Stimulated activated memory B cell treated with anti-CD40 and anti-IgM and Interleukin-4, amounts not matched to agents 10 μg/mL and 1 μg/mL and 100 μg/mL, for 72 hours (primary cell): ENCODE data around the gene SDHAF4.

Source experiments
- ATAC-seq: fragments of 150-1000 bp; cut with Tn5 transposase; 2 replicates; pipeline ENCODE4 v1.10.0; 2021
- H3K27ac Mint-ChIP-seq: one replicate; pipeline ENCODE4 v1.8.0; 2022; ENCODE audit warnings: mild to moderate bottlenecking, mixed read lengths
- H3K27me3 Mint-ChIP-seq: one replicate; pipeline ENCODE4 v1.8.0; 2022; ENCODE audit warnings: mixed read lengths
- H3K36me3 Mint-ChIP-seq: one replicate; pipeline ENCODE4 v1.8.0; 2022; ENCODE audit warnings: mixed read lengths
- H3K4me1 Mint-ChIP-seq: one replicate; pipeline ENCODE4 v1.8.0; 2022; ENCODE audit warnings: mixed read lengths
- H3K4me3 Mint-ChIP-seq: one replicate; pipeline ENCODE4 v1.8.0; 2022; ENCODE audit warnings: mild to moderate bottlenecking, moderate library complexity, mixed read lengths
- H3K9me3 Mint-ChIP-seq: one replicate; pipeline ENCODE4 v1.8.0; 2022; ENCODE audit warnings: mixed read lengths

Gene SDHAF4

GRCh38 chr6:70625436-70625835, 58.7 kb downstream of the SDHAF4 start:
- H3K36me3 Mint-ChIP-seq, result no peaks in the 10 kb centered on the region
- H3K27ac Mint-ChIP-seq, result no peak overlapping the region
- ATAC-seq, result no peak
- no peaks in the 10 kb centered on the region for H3K27me3 Mint-ChIP-seq
- H3K4me1 Mint-ChIP-seq, result no peaks in the 10 kb centered on the region
- no peaks in the 10 kb centered on the region for H3K9me3 Mint-ChIP-seq
- no peak overlapping the region for H3K4me3 Mint-ChIP-seq

- Mint-ChIP-seq H3K27ac (no peak overlapping the region), H3K36me3 (no peaks in the 10 kb centered on the region), H3K4me1 (no peaks in the 10 kb centered on the region), H3K27me3 (no peaks in the 10 kb centered on the region), H3K9me3 (no peaks in the 10 kb centered on the region), H3K4me3 (no peak overlapping the region)
- ATAC-seq, result no peak
Measured at GRCh38 chr6:70627500-70628254, 60.9 kb downstream of the SDHAF4 start.

- no peak overlapping the region for H3K27ac Mint-ChIP-seq
- no peak for ATAC-seq
- no peak overlapping the region for H3K4me3 Mint-ChIP-seq
- H3K36me3 Mint-ChIP-seq, result no peaks in the 10 kb centered on the region
- H3K9me3 Mint-ChIP-seq, result no peaks in the 10 kb centered on the region
- no peaks in the 10 kb centered on the region for H3K4me1 Mint-ChIP-seq
- no peaks in the 10 kb centered on the region for H3K27me3 Mint-ChIP-seq
Measured at GRCh38 chr6:70629929-70630328, 63.2 kb downstream of the SDHAF4 start.

- H3K4me3 Mint-ChIP-seq, result no peak overlapping the region
- no peaks in the 10 kb centered on the region for H3K9me3 Mint-ChIP-seq
- no peaks in the 10 kb centered on the region for H3K27me3 Mint-ChIP-seq
- no peak overlapping the region for H3K27ac Mint-ChIP-seq
- no peak for ATAC-seq
- no peaks in the 10 kb centered on the region for H3K4me1 Mint-ChIP-seq
- no peaks in the 10 kb centered on the region for H3K36me3 Mint-ChIP-seq
Measured at GRCh38 chr6:70633870-70634269, 67.1 kb downstream of the SDHAF4 start.

- H3K36me3 Mint-ChIP-seq, result no peaks in the 10 kb centered on the region
Measured at GRCh38 chr6:70636596-70636995, 69.9 kb downstream of the SDHAF4 start.

GRCh38 chr6:70638468-70638867, 71.7 kb downstream of the SDHAF4 start:
- no peak for ATAC-seq

More at GRCh38 chr6:70636596-70636995, 69.9 kb downstream of the SDHAF4 start:
- Mint-ChIP-seq H3K4me1 (no peaks in the 10 kb centered on the region), H3K9me3 (no peaks in the 10 kb centered on the region), H3K27ac (no peak overlapping the region), H3K4me3 (no peak overlapping the region), H3K27me3 (no peaks in the 10 kb centered on the region)
- no peak for ATAC-seq

More at GRCh38 chr6:70638468-70638867, 71.7 kb downstream of the SDHAF4 start:
- H3K27me3 Mint-ChIP-seq, result no peaks in the 10 kb centered on the region
- no peak overlapping the region for H3K4me3 Mint-ChIP-seq
- no peaks in the 10 kb centered on the region for H3K36me3 Mint-ChIP-seq
- no peak overlapping the region for H3K27ac Mint-ChIP-seq
- H3K4me1 Mint-ChIP-seq, result no peaks in the 10 kb centered on the region
- no peaks in the 10 kb centered on the region for H3K9me3 Mint-ChIP-seq
